ENCODE measurements around the gene DNAH2. TPM values are rescaled to one million over a fixed set of nuclear protein-coding genes. Genes with fewer than 3 reads are reported as not detected.
A peak's percentile ranks its signal among the peaks of the same experiment; 100 is the strongest.

DNAH2 gene
- total RNA-seq, 6 donors from 2014 or later = 0.66 to 34.6 (median 6.0) TPM

- no peaks in the 10 kb centered on the region for H3K9me3 ChIP-seq
- 0% methylated on average over 23 to 30 of the region's 30 CpGs for WGBS, 2 donors
- peak; percentile 70 to 78 for DNase-seq
These were observed 31.1 kb upstream of the DNAH2 start for GRCh38 chr17:7686222-7687071.

GRCh38 chr17:7687072-7687907 is 30.3 kb upstream of the DNAH2 start, which contains the start of gene TP53:
TSS of gene TP53 (minus strand) at chr17:7687490. CDS start at chr17:7676594, 10,896 bp downstream.
- 0% methylated on average over 25 to 30 of the region's 30 CpGs for WGBS, 2 donors
- peaks cover 16 to 30% (median 22%) of the 10 kb centered on the region in 4 donors for H3K4me1 ChIP-seq
- peak within 1 kb of the TSS; percentile 88 to 96 (median 94) for H3K27ac ChIP-seq
- peak within 1 kb of the TSS; percentile 63 to 88 (median 76) for H3K4me3 ChIP-seq
- TF ChIP-seq POLR2A (IDR thresholded peaks at IDR 0.05) (peak in 3 of 4 donors; percentile 70 to 86 (median 76)), CTCF (IDR thresholded peaks at IDR 0.05) (no peak), POLR2AphosphoS5 (IDR thresholded peaks at IDR 0.05) (peak; percentile 84 to 93), EP300 (IDR thresholded peaks at IDR 0.05) (peak in 1 of 4 donors; percentile 2)
- no peaks in the 10 kb centered on the region for H3K9me3 ChIP-seq
- ATAC-seq (ENCODE audit: low FRiP score in 2 of 2) = peak; percentile 87 to 89
- no peaks in the 10 kb centered on the region for H3K27me3 ChIP-seq
- peak; percentile 66 to 95 for DNase-seq
- peaks cover 0 to 10% (median 0%) of the 10 kb centered on the region in 4 donors for H3K36me3 ChIP-seq

More at GRCh38 chr17:7686222-7687071, 31.1 kb upstream of the DNAH2 start:
- Histone ChIP-seq H3K27ac (peak overlapping the region; percentile 88 to 96 (median 94)), H3K27me3 (no peaks in the 10 kb centered on the region), H3K36me3 (peaks cover 0 to 6% (median 0%) of the 10 kb centered on the region in 4 donors), H3K4me3 (peak overlapping the region; percentile 63 to 88 (median 76)), H3K4me1 (peaks cover 16 to 30% (median 22%) of the 10 kb centered on the region in 4 donors)
- peak; percentile 84 for TF ChIP-seq POLR2AphosphoS5 (IDR thresholded peaks at IDR 0.05)
- TF ChIP-seq POLR2A (IDR thresholded peaks at IDR 0.05) = peak; percentile 55 to 88 (median 74)
- peak in 1 of 4 donors; percentile 3 for TF ChIP-seq EP300 (IDR thresholded peaks at IDR 0.05)
- TF ChIP-seq CTCF (IDR thresholded peaks at IDR 0.05) = no peak
- ATAC-seq (ENCODE audit: low FRiP score in 2 of 2) = peak; percentile 80 to 85

GRCh38 chr17:7687908-7688807 is 29.4 kb upstream of the DNAH2 start, which contains the start of gene WRAP53:
TSS of gene WRAP53 (plus strand) at chr17:7688477. CDS start at chr17:7688649, 172 bp downstream.
- peak within 1 kb of the TSS; percentile 88 to 96 (median 94) for H3K27ac ChIP-seq
- H3K4me1 ChIP-seq = peaks cover 16 to 30% (median 22%) of the 10 kb centered on the region in 4 donors
- peak; percentile 94 to 97 for ATAC-seq (ENCODE audit: low FRiP score in 2 of 2)
- 0 to 1% methylated on average over 16 to 51 of the region's 51 CpGs for WGBS, 2 donors
- TF ChIP-seq CTCF (IDR thresholded peaks at IDR 0.05) (peak; percentile 96 to 100 (median 98)), POLR2A (IDR thresholded peaks at IDR 0.05) (peak in 2 of 4 donors; percentile 32 to 47), EP300 (IDR thresholded peaks at IDR 0.05) (peak in 1 of 4 donors; percentile 15), POLR2AphosphoS5 (IDR thresholded peaks at IDR 0.05) (peak; percentile 71 to 78)
- no peaks in the 10 kb centered on the region for H3K9me3 ChIP-seq
- H3K27me3 ChIP-seq = no peaks in the 10 kb centered on the region
- DNase-seq = peak; percentile 98 to 99
- H3K36me3 ChIP-seq = peaks cover 0 to 10% (median 0%) of the 10 kb centered on the region in 4 donors
- H3K4me3 ChIP-seq = peak within 1 kb of the TSS; percentile 63 to 88 (median 76)

Measured in upper lobe of left lung (tissue), 6 donors.